ENCODE data around the gene CPNE9. TPM values are rescaled to one million over a fixed set of nuclear protein-coding genes. Genes with fewer than 3 reads are reported as not detected.

Gene CPNE9
- total RNA-seq, 4 donors from 2014 or later: 0.33 to 0.42 TPM; not detected in 2

- H3K27me3 ChIP-seq: no peaks in the 10 kb centered on the region
- 77% methylated on average over 7 of the region's 7 CpGs for WGBS
- no peak for TF ChIP-seq CTCF (IDR thresholded peaks at IDR 0.05)
- no peak for TF ChIP-seq POLR2AphosphoS5 (IDR thresholded peaks at IDR 0.05)
- TF ChIP-seq EP300 (IDR thresholded peaks at IDR 0.05): no peak
- no peak for TF ChIP-seq POLR2A (IDR thresholded peaks at IDR 0.05; ENCODE audit: low read depth)
- H3K9me3 ChIP-seq: no peaks in the 10 kb centered on the region
- no peak overlapping the region for H3K27ac ChIP-seq (replicated peaks in 1 of 4)
- no peak for DNase-seq (ENCODE audit: extremely low spot score)
- H3K4me1 ChIP-seq: peaks cover 12 to 24% (median 16%) of the 10 kb centered on the region in 4 donors
- peaks cover 57 to 99% (median 89%) of the 10 kb centered on the region in 4 donors for H3K36me3 ChIP-seq
- intact Hi-C loops (cut with DNase I): no loop called here
- H3K4me3 ChIP-seq: no peak overlapping the region
These were observed 36.8 kb upstream of the CPNE9 start for GRCh38 chr3:9666704-9667445.

GRCh38 chr3:9669277-9669676 lies 34.4 kb upstream of the CPNE9 start:
- H3K4me3 ChIP-seq: no peak overlapping the region
- 97% methylated on average over 4 of the region's 4 CpGs for WGBS
- no peak for TF ChIP-seq CTCF (IDR thresholded peaks at IDR 0.05)
- no peak for TF ChIP-seq POLR2A (IDR thresholded peaks at IDR 0.05; ENCODE audit: low read depth)
- no peaks in the 10 kb centered on the region for H3K27me3 ChIP-seq
- intact Hi-C loops (cut with DNase I): no loop called here
- no peak overlapping the region for H3K27ac ChIP-seq (replicated peaks in 1 of 4)
- peaks cover 12 to 42% (median 16%) of the 10 kb centered on the region in 4 donors for H3K4me1 ChIP-seq
- peaks cover 68 to 99% (median 91%) of the 10 kb centered on the region in 4 donors for H3K36me3 ChIP-seq
- H3K9me3 ChIP-seq: no peaks in the 10 kb centered on the region
- DNase-seq (ENCODE audit: extremely low spot score): no peak

GRCh38 chr3:9669720-9670432 lies 33.8 kb upstream of the CPNE9 start:
- Histone ChIP-seq H3K4me3 (no peak overlapping the region), H3K36me3 (peaks cover 73 to 99% (median 88%) of the 10 kb centered on the region in 4 donors), H3K4me1 (peaks cover 12 to 42% (median 16%) of the 10 kb centered on the region in 4 donors), H3K27ac (replicated peaks in 1 of 4) (no peak overlapping the region), H3K9me3 (no peaks in the 10 kb centered on the region), H3K27me3 (no peaks in the 10 kb centered on the region)
- TF ChIP-seq POLR2AphosphoS5 (IDR thresholded peaks at IDR 0.05) (no peak), POLR2A (IDR thresholded peaks at IDR 0.05; ENCODE audit: low read depth) (no peak), EP300 (IDR thresholded peaks at IDR 0.05) (no peak), CTCF (IDR thresholded peaks at IDR 0.05) (no peak)
- 77% methylated on average over 3 of the region's 4 CpGs for WGBS
- DNase-seq (ENCODE audit: extremely low spot score): no peak
- intact Hi-C loops (cut with DNase I): no loop called here

- Histone ChIP-seq H3K36me3 (peaks cover 76 to 99% (median 88%) of the 10 kb centered on the region in 4 donors), H3K4me1 (peaks cover 12 to 62% (median 16%) of the 10 kb centered on the region in 4 donors), H3K27ac (replicated peaks in 1 of 4) (no peak overlapping the region), H3K4me3 (no peak overlapping the region), H3K27me3 (no peaks in the 10 kb centered on the region), H3K9me3 (no peaks in the 10 kb centered on the region)
- intact Hi-C loops (cut with DNase I): no loop called here
- no peak for TF ChIP-seq POLR2A (IDR thresholded peaks at IDR 0.05; ENCODE audit: low read depth)
- no peak for TF ChIP-seq CTCF (IDR thresholded peaks at IDR 0.05)
- TF ChIP-seq POLR2AphosphoS5 (IDR thresholded peaks at IDR 0.05): no peak
- no peak for TF ChIP-seq EP300 (IDR thresholded peaks at IDR 0.05)
- no peak for DNase-seq (ENCODE audit: extremely low spot score)
These were observed 30.6 kb upstream of the CPNE9 start for GRCh38 chr3:9673082-9673481.
